Measurements from ENCODE around the gene CDC42BPA.
A peak's percentile ranks its signal among the peaks of the same experiment; 100 is the strongest.
"Not testable (repeated sequence)": the region's sequence is repeated elsewhere in the genome, so short reads cannot be mapped to it uniquely, and the experiment has no call there.

The CDC42BPA gene, protein sequence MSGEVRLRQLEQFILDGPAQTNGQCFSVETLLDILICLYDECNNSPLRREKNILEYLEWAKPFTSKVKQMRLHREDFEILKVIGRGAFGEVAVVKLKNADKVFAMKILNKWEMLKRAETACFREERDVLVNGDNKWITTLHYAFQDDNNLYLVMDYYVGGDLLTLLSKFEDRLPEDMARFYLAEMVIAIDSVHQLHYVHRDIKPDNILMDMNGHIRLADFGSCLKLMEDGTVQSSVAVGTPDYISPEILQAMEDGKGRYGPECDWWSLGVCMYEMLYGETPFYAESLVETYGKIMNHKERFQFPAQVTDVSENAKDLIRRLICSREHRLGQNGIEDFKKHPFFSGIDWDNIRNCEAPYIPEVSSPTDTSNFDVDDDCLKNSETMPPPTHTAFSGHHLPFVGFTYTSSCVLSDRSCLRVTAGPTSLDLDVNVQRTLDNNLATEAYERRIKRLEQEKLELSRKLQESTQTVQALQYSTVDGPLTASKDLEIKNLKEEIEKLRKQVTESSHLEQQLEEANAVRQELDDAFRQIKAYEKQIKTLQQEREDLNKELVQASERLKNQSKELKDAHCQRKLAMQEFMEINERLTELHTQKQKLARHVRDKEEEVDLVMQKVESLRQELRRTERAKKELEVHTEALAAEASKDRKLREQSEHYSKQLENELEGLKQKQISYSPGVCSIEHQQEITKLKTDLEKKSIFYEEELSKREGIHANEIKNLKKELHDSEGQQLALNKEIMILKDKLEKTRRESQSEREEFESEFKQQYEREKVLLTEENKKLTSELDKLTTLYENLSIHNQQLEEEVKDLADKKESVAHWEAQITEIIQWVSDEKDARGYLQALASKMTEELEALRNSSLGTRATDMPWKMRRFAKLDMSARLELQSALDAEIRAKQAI (N-terminal part only)

GRCh38 chr1:227318016-227318852 is at the start of gene CDC42BPA:
CDC42BPA (minus strand) TSS chr1:227318492; CDS start chr1:227317182, 1,310 bp downstream.
- DNase-seq (ENCODE audit: low read depth, low spot score), result peak; percentile 95

GRCh38 chr1:227368009-227368408 is 49.7 kb upstream of the CDC42BPA start:
- no peak for DNase-seq (ENCODE audit: low read depth, low spot score)

DNA sequence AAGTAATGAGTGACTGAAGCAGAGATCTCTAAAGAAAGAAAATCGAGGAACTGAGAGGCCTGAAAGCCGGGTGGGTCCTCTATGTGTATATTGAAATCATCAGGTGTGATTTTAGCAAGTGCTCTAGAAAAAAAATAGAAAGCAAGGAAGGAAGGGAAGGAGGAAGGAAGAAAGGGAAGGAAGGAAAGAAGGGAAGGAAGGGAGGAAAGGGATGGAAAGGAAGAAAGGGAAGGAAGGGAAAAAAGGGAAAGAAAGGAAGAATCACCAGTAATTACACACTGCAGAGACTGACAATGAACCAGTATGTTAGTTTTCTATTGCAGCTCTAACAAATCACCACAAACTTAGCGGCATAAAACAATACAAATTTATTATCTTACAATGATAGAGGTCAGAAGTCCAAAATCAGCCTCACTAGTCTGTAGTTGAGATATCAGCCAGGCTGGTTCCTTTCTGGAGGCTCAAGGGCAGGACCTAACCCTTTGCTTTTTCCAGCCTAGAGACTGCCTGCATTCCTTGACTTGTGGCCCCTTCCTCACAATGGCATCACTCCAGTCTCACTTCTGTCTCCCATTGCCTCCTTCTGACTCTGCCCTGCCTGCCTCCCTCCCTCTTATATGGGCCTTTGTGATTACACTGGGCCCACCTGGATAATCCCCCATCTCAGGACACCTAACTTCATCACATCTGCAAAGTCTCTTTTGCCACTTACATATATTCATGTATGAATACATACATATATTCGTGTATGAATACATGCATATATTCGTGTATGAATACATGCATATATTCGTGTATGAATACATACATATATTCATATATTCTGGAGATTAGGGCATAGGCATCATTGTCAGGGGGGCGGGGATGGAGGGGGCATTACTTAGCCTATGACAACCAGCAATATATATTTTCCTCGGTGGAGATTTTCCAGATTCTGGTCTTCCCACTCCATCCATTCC is 47.5 kb upstream of the CDC42BPA start:
- DNase-seq (ENCODE audit: low read depth, low spot score), result no peak

DNA sequence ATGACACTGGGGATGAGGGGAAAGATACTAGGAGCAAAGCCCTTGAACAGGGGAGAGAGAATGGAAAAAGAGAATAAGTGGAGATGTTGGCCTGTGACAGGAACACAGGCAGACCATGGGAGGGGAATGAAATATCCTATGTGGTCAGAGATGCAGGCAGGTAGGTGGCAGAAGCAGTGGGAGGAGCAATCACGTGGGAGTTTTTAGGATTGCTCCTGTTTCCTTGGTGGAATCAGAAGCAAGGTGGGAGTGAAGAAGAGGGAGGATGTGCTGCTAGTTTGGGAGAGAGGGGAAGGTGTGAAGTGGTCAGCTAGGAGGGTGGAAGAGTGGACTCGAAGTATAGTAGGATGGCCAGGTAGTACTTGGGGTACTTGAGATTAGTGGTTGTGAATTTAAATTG is 46.4 kb upstream of the CDC42BPA start:
- no peak for DNase-seq (ENCODE audit: low read depth, low spot score)

- no peak for DNase-seq (ENCODE audit: low read depth, low spot score)
These were observed 45.5 kb upstream of the CDC42BPA start for GRCh38 chr1:227363825-227364224.

DNA sequence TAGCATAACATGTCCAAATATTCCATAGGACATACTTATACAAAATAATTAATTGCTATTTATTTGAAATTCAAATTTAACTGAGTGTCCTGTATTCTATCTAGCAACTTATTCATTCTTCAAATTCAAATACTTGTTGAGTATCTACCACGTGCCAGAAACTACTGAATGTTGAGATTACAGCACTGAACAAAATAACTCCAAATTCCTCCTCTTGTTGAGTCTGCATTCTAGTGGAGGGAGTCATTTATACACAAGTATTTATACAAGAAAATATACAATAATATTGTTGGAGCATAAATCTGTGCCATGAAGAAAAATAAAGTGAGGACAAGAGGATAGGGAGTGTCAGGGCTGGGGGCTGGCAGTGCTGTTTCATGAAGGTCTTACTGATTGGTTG is 43.7 kb upstream of the CDC42BPA start:
- DNase-seq (ENCODE audit: low read depth, low spot score), result no peak

DNA sequence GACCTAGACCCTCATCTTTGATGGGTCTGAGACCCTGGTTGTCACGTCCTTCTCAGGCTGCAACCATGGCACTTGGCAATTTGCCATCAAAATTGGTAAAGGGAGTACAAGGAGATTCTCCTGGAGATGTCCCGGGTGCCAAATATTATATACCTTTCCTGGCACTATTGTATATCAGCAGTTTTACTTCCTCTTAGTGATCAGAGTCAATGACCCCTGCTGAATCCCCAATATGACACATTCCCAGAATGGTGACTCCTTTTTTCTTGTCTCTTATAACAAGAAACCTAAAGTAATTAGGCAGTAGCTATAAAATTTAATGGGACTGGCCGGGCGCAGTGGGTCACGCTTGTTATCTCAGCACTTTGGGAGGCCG is 39.6 kb upstream of the CDC42BPA start:
- no peak for DNase-seq (ENCODE audit: low read depth, low spot score)

- DNase-seq (ENCODE audit: low read depth, low spot score), result peak; percentile 74
These were observed 39.1 kb upstream of the CDC42BPA start for GRCh38 chr1:227357171-227357926.

- DNase-seq (ENCODE audit: low read depth, low spot score), result no peak
These were observed 38.4 kb upstream of the CDC42BPA start for GRCh38 chr1:227356620-227357146.

GRCh38 chr1:227355542-227356245 is 37.4 kb upstream of the CDC42BPA start:
- DNase-seq (ENCODE audit: low read depth, low spot score), result no peak

- no peak for DNase-seq (ENCODE audit: low read depth, low spot score)
These were observed 34.9 kb upstream of the CDC42BPA start for GRCh38 chr1:227353186-227353585.

DNA sequence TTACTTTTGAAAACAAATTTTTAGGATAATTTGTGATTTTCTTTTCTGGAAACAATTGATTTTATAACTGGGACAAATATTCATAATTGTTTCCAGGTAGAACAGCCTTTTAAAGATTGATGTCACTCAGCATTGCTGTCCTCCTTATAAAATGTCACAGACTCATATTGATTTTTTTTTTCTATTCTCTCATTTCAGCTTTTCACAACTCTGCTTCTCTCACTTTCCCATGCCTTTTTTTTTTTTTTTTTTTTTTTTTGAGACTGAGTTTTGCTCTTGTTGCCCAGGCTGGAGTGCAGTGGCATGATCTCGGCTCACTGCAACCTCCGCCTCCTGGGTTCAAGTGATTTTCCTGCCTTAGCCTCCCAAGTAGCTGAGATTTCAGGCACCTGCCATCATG is 33.9 kb upstream of the CDC42BPA start:
- DNase-seq (ENCODE audit: low read depth, low spot score), result not testable (repeated sequence)

- peak; percentile 36 for DNase-seq (ENCODE audit: low read depth, low spot score)
These were observed 33.2 kb upstream of the CDC42BPA start for GRCh38 chr1:227351443-227351842.

GRCh38 chr1:227349967-227350366 is 31.7 kb upstream of the CDC42BPA start:
- no peak for DNase-seq (ENCODE audit: low read depth, low spot score)

- peak; percentile 39 for DNase-seq (ENCODE audit: low read depth, low spot score)
These were observed 25.6 kb upstream of the CDC42BPA start for GRCh38 chr1:227343727-227344551.

GRCh38 chr1:227343206-227343605 is 24.9 kb upstream of the CDC42BPA start:
- no peak for DNase-seq (ENCODE audit: low read depth, low spot score)

- no peak for DNase-seq (ENCODE audit: low read depth, low spot score)
These were observed 24.0 kb upstream of the CDC42BPA start for GRCh38 chr1:227342075-227342829.
